ENCODE measurements around the gene ALDOA.

GRCh38 chr16:30115238-30115637 lies 49.7 kb downstream of the ALDOA start:
- TF ChIP-seq POLR2A (IDR thresholded peaks at IDR 0.05) (no peak), POLR2AphosphoS5 (IDR thresholded peaks at IDR 0.05) (no peak)
- TF ChIP-seq, protein P1, sequence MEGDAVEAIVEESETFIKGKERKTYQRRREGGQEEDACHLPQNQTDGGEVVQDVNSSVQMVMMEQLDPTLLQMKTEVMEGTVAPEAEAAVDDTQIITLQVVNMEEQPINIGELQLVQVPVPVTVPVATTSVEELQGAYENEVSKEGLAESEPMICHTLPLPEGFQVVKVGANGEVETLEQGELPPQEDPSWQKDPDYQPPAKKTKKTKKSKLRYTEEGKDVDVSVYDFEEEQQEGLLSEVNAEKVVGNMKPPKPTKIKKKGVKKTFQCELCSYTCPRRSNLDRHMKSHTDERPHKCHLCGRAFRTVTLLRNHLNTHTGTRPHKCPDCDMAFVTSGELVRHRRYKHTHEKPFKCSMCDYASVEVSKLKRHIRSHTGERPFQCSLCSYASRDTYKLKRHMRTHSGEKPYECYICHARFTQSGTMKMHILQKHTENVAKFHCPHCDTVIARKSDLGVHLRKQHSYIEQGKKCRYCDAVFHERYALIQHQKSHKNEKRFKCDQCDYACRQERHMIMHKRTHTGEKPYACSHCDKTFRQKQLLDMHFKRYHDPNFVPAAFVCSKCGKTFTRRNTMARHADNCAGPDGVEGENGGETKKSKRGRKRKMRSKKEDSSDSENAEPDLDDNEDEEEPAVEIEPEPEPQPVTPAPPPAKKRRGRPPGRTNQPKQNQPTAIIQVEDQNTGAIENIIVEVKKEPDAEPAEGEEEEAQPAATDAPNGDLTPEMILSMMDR (IDR thresholded peaks at IDR 0.05) = no peak
